Right hindlimb (tissue), 1 donor: ENCODE measurements around the gene MBTPS1.
"Not testable (repeated sequence)": the region's sequence is repeated elsewhere in the genome, so short reads cannot be mapped to it uniquely, and the experiment has no call there.

Source experiments
- DNase-seq: peaks from one replicate; pipeline ENCODE4 v3.0.0-alpha.2; 2018

Gene MBTPS1

DNA sequence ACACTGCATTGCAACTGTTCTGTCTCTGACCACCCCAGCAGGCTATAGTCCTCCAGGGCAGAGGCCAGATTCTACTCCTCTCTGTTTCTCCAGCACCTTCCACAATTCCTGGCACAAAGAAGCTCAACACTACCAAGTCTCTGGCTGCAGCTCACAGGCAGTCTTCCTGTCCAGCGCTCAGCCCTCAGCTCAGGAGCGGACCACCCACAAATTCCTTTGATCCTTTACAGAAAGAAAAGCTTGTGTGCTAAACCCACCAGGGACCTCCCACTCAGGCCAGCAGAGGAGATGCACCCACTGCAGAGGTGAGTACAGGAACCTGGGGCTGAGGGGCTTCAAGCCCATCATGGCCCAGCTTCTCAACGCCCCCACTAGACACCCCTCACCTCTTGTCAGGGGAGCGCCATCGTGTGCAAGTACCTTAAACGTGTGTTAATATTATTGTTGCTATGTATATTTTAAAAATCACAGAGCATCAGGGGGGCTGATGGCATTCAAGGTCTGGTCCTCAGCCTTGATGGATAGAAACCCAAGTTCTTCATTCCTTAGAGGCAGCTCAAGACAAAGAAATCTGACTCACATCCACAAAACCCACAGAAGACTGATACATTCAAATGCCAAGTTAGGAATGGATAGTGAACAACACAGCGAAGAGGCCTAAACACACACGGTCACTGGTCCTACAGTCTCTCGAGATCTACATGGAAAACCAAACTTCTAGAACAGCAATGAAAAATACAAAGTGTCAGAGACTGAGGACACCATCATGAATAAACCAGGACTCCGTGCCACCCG, 19.8 kb upstream of the MBTPS1 start:
- DNase-seq, result no peak

- no peak for DNase-seq
Measured at GRCh38 chr16:84132527-84133285, 16.0 kb upstream of the MBTPS1 start.

DNA sequence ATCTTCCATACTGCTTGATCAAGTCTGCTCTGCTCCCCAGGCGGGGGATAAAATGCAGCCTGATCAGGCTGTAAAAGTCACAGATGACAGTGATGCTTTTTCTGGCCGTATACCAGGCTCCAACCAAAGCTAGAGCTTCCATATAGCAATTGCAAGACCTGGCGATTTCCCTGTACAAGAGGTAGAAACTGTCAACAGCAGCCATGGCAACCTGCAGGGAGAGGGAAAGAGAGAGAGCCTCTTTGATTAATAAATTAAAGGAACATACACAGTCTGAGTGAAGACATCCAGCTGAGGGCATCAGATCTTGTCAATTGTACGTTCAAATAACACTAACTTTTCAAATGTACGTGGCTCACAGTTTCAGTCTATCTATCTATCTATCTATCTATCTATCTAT, 14.4 kb upstream of the MBTPS1 start:
- no peak for DNase-seq

DNA sequence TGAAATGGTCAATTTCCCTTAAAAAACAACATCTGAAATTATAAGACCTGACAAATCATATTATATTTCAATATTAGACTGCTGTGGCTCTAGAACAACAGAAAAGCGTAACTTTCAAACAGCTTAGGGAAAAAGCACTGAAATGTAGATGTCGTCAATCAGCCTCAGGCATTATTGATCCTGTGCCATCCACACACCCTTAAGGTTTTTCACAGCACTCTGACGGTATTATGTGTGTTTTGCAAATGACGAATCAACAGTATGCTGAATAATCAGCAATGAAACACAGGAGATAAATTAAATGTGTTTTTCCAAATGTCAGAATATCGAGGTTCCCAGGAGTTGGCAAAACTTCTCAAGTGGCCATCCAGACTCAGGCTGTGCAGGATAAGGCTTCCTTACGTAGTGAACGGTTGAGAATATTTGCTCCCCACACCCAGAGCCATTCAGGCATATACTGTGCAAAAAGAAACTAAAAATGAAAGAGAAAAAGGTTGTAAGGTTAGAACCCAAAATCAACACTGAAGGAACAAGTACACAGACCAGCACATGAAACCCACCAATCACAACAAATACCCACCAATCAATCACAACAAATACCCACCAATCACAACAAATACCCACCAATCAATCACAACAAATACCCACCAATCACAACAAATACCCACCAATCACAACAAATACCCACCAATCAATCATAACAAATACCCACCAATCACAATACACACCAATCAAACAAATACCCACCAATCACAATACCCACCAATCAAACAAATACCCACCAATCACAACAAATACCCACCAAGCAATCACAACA, 7.7 kb upstream of the MBTPS1 start:
- DNase-seq, result no peak

DNA sequence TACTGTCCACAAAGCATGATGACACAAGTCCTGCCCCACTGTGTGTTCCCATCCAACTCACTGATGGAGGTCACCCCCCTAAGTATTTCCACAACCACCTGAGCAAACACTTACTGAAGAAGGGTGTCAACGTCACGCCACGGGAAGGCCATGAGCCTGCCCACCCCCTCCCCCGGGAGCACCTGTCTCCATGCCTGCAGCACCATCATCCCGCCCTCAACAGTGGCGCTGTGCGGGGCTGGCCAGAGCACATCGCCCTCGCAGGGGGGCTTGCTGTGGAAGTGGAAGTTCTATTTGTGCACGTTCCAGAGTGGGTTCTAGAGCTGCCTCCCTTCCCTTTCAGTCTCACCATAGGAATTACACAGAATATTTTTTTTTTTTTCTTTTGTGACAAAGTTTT, 4.3 kb upstream of the MBTPS1 start:
- no peak for DNase-seq

- DNase-seq, result no peak
Measured at GRCh38 chr16:84120023-84120422, 3.3 kb upstream of the MBTPS1 start.

- no peak for DNase-seq
Measured at GRCh38 chr16:84119368-84119767, 2.6 kb upstream of the MBTPS1 start.

DNA sequence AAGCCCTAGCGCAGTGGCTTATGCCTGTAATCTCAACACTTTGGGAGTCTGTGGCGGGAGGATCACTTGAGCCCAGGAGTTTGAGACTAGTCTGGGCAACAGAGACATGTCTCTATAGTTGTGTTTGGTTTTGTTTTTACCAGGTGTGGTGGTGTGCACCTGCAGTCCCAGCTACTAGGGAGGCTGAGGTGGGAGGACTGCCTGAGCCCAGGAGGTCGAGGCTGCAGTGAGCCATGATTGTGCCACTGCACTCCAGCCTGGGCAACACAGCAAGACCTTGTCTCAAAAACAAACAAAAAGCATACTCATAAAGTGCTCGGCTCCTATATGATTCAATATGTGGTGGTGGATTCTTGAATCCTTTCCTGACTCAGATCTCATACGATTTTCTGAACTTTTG, 1.6 kb upstream of the MBTPS1 start:
- DNase-seq, result not testable (repeated sequence)

DNA sequence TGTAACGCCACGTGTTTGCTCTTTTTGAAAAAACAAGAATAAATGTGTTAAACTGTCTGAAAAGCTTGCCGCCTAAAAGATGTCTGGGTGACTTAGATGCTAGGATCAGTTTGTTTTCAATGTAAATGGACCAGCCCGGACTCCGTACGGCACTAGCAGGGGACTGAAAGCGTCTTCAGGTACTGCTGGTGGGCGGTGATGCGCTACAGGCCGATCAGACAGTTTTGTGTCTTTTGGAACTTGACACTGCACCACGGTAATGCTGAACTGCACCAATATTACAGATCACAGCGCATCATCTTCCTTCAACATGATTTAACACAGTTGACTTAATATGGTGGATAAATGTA, 727 bp upstream of the MBTPS1 start:
- no peak for DNase-seq

DNA sequence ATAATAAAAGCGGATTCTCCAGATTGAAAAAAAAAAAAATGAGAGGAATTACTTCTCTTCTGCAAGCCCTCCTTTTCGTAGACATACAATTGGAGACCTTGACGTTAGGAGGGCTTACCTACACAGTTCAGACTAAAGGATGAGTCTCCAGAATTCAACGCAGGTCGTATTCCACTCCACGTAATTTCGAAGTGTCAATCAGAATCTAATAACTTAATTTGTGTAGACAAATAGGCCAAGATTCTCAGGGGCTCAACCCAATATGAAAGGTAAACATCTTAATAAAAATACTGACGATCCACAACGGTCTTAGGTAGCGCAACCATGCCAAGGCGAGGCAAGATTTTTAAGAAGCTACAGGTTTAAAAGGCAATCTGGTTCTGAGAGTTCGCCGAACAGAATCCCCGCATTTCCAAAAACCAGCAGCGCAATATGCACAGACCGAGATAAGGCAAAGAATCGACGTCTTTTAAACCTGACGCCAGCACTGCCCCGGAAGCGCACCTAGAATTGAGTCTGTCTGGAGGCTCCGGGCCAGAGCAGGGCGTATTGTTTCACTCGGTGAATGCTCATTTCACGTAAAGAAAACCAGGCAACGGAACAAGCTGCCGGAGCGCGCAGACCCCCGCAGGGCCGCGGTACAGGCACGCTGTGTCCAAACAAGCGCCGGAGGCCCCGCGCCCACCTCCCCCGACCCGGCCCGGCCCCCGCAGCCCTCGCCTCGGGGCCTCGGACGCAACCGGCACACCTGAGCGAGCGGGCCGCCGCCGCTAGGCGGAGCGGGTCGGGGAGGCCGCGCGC, 623 bp downstream of the MBTPS1 start:
- DNase-seq, result no peak

DNA sequence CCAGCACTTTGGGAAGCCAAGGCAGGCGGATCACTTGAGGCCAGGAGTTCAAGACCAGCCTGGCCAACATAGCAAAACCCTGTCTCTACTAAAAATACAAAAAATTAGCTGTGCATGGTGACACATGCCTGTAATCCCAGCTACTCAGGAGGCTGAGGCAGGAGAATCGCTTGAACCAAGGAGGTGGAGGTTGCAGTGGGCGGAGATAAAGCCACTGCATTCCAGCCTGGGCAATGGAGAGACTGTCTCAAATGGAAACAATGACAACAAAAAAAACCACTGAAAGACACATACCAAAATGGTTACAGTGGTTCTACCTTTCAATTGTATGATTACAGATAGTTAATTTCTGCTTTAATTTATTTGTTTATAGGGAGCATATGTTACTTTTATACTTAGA, 4.8 kb downstream of the MBTPS1 start:
- not testable (repeated sequence) for DNase-seq

- DNase-seq, result no peak
Measured at GRCh38 chr16:84111525-84111924, 5.2 kb downstream of the MBTPS1 start.

GRCh38 chr16:84110527-84110926, 6.2 kb downstream of the MBTPS1 start:
- no peak for DNase-seq

DNA sequence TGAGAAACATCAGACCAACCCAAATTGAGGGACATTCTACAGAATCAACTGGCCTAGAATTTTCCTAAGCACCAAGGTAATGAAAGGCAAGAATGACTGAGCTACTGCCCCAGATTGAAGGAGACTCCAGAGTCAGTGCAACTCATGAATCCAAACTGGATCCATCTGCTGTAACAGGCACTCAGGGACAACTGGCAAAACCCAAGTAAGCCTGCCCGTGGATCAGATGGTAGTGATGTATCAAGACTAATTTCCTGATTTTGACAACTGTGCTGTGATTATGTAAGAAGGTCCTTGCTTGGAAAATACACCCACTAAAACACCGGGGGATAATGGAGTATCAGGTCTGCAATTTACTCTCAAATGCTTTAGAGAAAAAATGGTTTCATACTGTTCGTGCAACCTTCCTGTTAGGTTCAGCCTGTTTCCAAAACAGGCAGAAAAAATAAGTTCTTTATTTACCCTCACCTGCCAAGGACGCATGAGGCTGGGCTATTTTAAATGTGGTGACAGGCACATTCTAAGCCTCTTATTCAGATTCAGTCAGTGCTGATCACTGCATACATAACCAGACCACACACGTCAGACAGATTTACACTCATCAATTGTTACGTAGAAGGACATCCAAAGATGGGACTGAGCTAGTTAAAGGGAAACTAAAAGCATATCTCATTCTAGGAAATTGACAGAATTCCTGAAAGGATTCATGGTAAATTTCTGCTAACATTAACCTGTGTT, 7.0 kb downstream of the MBTPS1 start:
- DNase-seq, result no peak

GRCh38 chr16:84107921-84108320, 8.8 kb downstream of the MBTPS1 start:
- no peak for DNase-seq

GRCh38 chr16:84105948-84106740, 10.6 kb downstream of the MBTPS1 start:
- no peak for DNase-seq

- no peak for DNase-seq
Measured at GRCh38 chr16:84105301-84105815, 11.4 kb downstream of the MBTPS1 start.

GRCh38 chr16:84104231-84104630, 12.5 kb downstream of the MBTPS1 start:
- no peak for DNase-seq

GRCh38 chr16:84103678-84104077, 13.1 kb downstream of the MBTPS1 start:
- no peak for DNase-seq

GRCh38 chr16:84098939-84099338, 17.8 kb downstream of the MBTPS1 start:
- no peak for DNase-seq

GRCh38 chr16:84096447-84097005, 20.2 kb downstream of the MBTPS1 start:
- no peak for DNase-seq
